GM19023 (cell line): Measurements from ENCODE around the gene EFNA3.

Experiments used
- ATAC-seq: cut with Tn5 transposase; IDR thresholded peaks from one replicate; pipeline ENCODE4 v1.9.1; 2021; ENCODE audit warnings: mild to moderate bottlenecking, moderate library complexity; ENCODE audit not compliant: unreplicated experiment

EFNA3 gene

DNA sequence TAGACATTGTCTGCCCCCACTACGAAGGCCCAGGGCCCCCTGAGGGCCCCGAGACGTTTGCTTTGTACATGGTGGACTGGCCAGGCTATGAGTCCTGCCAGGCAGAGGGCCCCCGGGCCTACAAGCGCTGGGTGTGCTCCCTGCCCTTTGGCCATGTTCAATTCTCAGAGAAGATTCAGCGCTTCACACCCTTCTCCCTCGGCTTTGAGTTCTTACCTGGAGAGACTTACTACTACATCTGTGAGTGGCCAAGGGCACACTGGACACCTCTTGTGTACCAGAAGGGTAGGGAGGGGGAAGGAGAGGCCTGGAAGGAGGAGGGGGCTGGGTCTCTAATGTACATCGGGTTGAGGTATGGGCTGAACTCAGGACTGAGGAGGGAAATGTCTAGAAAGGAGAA lies 11.9 kb upstream of the EFNA3 start:
- no peak for ATAC-seq

DNA sequence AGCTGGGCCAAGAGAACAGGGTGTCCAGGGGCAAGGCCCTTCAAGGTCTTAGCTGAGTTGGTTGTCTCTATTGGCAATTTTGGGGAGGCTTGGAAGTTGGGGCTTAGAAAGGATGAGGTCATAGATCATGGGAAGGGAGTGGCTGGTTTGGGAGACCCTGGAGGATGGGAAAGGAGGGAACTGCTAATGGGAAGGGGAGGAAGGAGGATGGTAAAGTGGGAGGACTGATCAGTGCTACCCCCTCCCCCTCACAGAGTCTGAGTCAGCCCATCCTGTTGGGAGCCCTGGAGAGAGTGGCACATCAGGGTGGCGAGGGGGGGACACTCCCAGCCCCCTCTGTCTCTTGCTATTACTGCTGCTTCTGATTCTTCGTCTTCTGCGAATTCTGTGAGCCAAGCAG lies 10.0 kb upstream of the EFNA3 start:
- ATAC-seq, result no peak

DNA sequence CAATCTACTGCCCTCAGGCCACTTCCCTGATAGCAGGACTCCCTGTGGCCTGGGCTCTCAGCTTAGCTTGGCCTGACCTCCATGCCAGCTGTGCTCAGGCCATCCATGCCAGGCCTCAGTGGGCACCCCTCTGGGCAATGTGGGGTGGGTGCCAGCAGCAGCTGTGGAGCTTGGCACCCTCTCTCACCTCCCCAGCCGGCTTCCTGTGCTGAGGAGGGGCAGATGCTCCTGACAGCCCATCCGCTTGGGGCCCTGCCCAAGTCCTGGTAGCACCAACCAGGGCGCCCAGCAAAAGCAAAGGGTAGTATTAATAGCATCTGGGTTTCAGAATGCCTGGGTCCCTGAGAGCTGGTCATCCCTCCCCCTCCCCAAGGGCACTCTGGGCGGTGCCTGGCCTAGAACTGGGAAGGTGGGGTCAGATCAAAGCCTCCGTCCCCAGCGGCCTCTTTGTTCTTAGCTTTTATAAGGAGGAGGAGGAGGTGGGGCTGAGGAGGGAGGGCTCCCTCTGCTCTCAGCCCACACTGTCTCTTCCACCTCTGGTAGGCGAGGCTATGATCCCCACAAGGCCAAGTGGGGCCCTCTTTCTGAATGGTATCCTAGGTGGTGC lies 9.0 kb upstream of the EFNA3 start:
- no peak for ATAC-seq

DNA sequence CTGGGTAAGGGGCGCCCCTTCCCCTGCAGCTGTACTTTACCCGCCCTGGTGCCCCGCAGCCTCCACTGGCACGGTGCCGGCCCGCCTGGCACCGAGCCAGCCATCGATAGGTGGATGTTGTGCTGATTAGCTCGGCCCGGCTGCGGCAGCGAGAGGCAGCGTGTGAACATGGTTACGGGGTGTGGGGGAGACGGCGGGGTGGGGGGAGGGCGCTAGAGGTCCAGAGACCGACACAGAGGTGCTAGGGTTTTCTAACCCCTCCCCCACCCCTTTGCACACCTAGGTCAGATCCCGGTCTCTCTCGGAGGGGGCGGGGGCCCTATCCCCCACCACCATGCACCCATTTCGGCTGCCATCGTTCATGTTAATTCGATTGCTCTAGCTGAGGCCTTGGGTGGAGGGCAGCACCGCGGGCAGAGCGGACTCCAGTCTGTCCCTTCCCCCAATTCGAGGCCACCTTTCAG lies 8.4 kb upstream of the EFNA3 start:
- no peak for ATAC-seq

DNA sequence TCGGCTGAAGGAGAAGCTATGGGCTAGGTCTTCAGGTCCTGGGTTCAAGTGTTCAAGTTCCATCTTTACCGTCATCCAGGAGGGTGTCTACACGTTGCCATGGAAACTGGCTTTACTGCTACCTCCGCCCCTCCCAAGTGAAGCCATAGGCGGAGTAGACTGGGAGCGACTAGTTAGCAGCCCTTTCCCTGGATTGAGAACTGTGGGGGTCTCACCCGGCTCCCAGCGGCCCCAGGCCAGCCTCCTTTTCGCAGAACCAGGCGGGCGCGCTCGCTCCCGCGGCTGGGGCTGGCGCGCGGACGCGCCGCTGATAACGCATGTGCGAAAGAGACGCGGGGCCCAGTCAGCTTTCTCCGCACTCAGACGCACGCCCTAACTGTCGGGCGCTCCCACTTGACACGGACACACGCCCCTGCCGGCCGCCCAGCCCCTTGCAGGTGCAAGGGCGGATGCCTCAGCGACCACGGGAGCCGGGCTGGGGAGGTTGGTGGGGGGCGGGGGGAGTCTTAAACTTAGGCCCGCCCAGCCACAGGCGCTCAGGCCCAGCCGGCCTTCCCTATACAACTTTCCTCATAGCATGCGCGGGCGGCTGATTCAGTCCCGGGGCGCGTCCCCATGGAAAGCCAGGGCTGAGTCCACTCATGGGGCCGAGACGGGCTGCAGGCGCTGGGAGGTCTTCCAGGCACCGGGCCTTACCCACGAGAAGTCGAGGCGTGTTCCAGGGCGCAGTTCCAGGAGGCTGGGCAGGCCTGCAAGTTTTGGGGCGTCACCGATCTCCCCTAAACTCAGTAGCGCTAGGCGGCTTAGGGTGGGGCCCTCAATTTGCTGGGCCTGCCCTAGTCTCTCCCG lies 7.7 kb upstream of the EFNA3 start:
- no peak for ATAC-seq

DNA sequence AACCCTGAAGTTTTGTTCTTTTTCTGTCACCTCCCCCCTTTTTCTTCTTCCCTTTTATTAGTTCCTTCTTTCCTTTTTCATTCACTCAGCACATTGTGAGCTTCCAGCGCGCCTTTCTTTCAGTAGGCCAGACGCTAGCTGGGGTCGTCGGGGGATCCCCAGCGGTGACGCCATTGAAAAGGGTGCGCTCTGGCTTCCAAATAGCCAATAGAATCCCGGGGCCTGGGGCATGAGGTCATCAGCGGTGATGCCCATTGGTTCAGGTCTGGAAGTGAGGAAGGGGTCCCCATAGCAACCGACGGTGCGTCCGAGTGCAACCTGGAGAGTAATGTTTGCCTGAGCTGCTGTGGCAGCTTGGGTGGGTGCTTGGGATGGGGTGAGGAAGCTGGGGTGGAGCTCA lies 6.9 kb upstream of the EFNA3 start:
- ATAC-seq, result no peak

DNA sequence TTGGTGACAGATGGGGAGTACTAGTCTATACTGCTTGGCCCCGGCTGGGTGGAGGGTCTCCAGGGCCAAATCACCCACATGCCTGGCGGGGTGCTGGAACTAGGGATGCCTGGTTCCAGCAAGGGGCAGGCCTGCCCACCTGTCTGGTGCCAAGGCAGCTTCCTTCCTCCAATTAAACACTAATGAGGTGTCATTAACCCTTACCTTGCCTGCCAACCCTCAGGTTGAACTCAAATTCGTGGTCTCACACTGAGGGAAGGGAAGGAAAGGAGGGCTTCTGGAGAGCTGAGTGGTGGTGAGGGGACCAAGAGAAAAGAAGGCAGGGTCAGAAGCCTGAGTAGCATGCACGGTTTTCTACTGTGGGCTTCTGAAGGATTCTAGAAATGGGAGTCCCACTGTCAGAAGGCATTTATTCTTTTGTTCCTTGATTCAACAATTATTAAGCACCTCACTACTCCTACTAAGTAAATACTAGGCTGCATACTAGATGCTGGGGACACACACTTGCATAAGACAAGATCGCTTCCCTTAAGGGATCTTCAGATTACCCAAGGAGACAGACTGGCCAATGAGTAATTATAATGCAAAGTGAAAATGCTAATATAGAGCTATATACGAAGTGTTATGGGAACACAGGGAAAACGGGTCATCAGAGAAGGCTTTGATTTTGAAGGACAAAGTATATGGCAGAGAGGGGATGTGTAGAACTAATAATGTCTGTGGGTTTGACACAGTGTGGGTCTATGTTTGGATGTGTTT lies 5.9 kb upstream of the EFNA3 start:
- no peak for ATAC-seq

DNA sequence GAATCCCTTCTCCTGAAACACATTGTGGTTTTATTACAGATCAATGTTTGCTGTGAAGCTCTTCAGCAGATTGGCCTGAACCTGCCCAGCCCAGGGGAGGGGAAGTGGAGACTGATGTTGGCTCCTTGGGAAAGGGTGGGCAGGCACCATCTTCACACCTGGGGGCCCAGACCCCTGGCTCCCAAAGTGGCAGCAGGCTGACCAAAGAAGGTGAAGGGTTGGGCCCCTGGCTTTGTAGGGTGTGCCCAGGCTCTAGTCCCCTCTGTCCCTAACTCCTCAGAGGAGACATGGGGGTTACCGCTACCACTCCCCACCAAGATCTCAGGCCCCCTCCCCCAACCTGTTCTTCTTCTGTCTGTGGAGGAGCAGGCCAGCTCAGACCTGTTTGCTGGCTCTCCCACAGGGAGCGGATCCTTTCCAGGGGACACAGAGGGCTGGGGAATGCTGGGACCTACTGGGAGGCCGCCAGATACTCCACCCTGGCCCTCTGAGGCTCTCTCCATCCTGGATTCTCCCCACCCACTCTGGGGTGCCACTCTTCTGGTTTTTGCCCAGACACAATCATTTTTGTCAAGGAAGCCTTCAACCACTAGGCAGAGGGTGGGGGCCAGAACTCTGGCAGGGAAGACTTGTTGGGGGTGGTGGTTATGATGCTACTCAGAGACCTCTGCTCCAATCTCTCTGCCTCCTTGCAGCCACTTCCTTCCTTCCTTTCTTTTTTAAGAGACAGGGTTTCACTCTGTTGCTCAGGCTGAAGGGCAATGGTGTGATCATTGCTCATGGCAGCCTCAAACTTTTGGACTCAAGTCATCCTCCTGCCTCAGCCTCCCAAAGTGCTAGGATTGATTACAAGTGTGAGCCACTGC lies 5.0 kb upstream of the EFNA3 start:
- ATAC-seq, result no peak

DNA sequence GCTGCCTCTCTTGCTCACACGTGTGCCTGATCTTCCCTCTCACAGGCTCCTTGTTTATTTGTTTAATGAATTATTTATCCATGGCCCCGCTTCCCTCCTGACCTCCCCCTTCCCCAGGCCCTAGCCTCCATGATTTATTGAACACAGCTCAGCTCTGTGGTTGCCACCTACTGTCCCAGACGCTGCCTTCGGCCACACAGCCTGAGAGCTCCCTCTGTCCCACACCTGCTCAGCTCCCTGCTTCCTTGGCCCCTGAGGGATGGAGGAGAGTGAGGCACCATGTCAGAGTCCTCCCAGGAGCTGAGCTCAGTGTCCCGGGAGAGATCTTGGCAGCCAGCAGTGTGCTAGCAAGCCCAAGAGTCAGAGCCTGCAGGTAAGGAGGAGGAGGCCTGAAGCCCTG lies 3.1 kb upstream of the EFNA3 start:
- no peak for ATAC-seq

DNA sequence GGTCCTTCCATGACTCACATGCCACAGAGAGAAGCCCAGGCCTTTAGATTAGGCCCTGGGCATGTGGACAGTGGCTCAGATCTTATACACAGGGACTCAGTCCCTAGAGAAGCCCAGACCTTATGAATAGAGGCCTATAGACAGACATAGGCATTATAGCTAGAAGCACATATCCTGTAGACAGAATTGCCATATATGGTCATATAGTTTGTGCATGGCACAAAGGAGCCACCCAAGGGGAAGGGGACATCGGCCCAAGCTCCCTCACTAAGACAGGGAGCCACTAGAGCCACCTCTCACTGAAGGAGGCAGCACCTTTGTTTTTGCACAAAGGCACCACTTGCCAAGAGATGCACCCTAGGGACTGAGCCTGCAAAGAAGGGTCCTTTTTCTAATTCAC lies 2.3 kb upstream of the EFNA3 start:
- ATAC-seq, result no peak

DNA sequence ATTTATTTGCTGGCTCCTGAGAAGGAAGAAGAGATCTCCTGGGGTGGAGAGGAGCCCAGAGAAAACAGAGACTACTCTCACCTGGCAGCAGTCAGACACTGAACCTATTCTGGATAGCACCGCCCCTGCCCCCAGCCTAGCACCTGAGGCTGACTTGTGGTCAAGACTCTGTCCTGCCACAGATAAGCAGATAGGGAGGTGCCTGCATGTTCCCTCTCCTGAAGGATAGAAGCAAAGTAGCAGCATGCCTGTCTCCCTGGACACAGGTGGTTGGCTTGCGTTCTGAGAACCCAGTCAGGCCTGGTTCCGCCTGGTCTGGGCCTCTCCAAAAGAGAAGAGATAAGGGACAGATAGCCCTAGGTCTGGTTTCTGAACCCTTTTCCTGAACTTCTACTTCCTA lies 1.3 kb upstream of the EFNA3 start:
- no peak for ATAC-seq

DNA sequence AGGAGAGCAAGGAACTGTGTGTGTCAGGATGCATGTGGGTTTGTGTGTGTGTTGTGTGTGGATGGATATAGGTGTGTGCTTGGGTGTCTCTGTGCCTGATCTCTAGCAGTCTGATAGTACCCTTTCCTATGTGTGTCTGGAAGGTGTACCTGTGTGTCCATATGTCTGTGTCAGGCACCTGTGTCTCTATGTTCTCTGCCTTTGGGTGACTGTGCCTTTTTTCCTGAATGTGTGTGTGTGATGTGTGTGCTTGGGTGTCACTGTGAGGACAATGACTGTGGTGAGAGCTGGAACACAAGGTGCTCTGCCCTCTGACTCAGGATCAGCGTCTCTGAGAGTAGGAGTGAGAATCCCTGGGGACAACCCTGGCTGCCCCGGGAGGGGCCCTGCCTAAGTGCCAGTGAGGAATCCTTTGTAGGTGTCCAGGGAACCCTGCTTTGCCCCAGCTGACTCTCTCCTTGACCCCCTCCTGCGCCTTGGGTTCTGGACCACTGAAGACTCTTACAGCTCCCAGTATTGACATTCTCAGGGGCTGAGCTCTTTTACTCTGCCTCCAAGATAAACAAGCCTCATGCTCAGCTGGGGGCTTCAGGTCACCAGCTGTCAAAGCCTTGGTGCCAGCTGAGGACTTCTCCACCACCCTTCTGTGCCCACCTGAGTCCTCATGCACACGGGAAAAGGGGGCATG lies 735 bp upstream of the EFNA3 start:
- ATAC-seq, result no peak

DNA sequence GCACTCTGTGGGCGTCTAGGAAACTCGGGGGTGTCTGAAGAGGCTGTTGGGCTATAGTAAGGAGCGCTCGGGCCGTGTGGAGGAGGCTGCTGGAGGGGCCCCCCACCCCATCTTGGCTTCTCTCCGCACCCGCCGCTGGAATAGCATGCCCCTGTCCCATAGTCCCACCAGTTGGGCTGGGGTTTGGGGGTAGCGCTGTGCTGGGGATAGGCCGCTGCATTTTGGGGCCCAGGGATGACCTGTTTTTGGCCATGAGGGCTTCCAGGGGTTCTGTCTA lies 511 bp downstream of the EFNA3 start:
- no peak for ATAC-seq

DNA sequence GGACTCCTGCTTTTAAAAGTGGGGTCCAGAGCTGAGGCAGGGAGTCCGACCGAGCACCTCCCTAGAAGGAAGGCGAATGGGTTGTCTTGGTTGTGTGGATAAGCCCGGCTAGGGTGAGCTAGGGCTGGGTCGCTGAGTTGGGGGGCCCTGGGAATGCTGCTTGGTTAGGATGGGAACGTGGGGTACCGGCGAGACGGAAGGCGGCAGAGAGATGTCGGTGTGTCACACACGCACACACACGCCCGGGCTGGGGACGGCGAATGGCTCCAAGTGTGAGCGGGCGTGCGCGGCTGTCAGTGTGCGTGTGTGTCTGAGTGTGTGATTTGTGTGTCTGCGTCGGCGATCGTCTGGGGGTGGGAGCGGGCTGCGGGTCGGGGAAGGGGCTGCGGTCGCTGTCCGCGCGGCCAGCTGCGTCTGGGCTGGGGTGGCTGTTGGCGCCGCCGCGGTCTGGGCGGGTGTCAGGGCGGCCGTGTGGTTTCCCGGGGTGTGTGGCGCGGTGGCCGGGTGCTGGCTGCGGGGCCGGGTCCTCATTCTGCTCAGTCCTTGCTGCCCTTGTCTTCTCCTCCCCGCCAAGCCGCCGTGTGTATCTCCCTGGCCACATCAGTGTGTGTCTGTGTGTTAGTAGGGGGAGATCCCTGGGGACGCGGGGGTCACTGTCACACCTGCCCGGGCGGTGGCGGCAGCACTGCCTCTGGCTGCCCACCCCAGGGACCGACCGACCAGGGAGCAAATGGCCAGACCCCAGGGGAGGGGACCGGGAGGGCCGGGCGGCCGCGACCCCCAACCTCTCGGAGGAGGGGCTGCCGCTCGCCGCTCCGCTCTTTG lies 1.1 kb downstream of the EFNA3 start:
- ATAC-seq, result no peak

DNA sequence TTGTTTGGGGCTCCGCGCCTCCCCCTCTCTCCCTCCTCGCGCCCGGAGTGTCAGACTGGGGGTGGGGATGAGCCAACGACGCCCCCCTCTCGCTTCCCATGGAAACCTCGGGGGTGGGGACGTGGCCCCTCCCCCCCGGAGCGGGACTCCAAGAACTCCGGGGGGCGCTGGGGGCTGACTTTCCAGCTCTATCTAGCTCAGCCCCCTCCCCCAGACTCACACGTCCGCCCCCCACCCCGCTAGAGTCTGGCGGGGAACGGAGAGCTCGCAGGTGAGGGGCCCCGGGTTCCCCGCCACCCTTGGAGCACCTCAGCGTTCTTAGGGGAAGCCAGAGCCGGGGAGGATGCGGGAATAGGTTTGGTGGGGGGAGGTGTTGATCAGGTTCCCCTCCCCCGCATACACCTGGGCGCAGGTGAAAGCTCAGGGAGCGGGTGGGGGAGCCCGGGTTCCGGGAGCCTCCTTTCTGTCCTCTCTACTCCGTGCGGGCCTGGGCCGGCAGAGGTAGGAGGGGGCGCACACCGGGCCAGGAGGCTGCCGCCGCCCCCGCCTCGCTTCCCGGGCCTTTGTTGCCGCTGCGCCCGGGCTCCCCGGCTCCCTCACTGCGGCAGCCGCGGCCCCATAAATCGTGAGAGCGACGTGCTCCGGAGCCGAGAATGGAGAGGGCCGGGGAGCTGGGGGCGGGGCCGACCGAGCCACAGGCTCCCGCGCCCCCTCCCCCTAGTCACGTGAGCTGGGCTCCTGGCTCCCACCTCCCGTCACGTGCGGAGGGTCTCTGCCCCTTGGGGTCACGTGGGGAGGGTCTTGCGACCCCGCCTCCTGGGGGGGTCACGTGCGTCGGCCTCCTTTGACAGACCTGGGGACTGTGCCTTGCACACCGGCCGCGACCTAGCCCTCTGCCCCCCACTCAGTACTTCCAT lies 1.9 kb downstream of the EFNA3 start:
- no peak for ATAC-seq

DNA sequence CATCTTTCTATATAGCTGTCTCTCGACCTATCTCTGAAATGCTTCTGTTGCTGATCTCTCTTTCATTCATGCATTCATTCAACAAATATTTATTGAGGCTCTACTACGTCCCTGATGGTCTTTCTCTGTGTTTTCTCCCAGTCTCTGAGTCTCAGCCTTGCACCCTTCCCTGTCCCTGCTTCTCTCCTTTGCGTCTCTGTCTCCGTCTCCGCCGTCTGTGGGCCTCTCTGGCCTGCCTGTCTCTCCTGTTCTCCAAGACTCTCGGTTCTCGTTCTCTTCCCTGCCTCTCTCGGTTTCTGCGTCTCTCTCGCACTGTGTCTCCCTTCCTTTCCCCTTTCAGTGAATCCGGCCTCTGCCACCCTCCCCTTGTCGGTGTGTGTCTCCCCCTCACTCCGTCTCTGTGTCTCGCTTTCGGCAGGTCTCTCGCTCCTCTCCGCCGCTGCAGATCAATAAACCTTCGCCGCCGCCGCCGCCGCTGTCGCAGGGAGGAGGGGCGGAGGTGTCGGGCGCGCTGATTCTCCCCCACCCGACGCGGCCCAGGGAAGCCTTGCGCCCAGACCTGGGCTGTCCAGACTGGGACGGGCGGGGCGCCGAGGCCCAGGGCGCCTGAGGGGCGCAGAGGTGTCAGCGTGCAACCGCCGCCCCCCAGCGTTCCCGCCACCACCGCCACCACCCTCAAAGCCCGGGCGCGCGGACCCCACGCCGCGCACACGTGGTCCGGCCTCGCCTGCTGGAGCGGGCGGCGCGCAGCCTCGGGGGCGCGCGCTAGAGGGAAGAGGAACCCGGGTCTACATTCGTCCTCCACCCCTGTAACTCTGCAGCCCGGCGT lies 3.0 kb downstream of the EFNA3 start:
- no peak for ATAC-seq

DNA sequence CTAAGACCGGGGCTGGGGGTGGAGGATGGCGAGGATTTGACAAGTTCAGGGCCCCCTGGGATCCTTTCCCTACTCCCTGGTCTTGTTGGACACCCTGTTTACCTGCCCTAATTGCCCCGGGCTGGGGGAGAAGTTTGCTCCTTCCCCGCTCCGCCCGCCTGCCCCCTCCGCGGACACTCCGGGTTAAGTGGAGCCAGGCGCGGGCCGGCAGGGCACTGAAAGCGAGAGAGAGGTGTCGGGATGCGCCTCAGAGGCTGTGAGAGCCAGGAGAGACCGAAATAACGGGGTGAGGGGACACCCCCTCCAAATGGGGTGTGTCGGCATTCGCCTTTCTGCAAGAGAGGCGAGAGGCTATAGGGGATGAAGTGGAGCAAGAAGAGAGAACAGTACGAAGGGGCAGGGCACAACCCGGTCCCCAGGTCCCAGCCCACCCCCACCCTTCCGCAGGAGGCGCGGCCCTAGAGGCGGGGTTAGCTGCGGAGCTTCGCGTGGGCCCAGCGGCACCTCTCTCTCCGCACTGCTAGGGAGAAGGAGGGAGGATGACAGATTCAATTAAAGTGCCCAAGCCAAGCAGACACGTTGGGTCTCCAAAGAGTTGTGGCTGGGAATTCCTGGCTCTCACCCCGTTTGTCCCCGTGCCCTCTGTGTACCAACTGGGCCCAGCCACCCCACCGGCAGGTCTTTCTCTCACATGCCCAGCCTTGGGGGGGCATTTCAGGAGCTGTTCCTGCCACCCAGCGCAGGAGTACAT lies 3.8 kb downstream of the EFNA3 start:
- no peak for ATAC-seq
